GM18526 (cell line): ENCODE data around the gene DNAH5.

Experiments used
- POLR2A ChIP-seq: IDR thresholded peaks from 3 replicates; pipeline ENCODE4 v1.6.1; 2011; ENCODE audit not compliant: insufficient read length; ENCODE audit errors: extremely low read depth

Gene DNAH5

GRCh38 chr5:13816126-13816525 is 128.4 kb downstream of the DNAH5 start:
- no peak for TF ChIP-seq POLR2A

- TF ChIP-seq POLR2A, result no peak
These were observed 130.2 kb downstream of the DNAH5 start for GRCh38 chr5:13814301-13814700.

GRCh38 chr5:13809921-13810320 is 134.6 kb downstream of the DNAH5 start:
- TF ChIP-seq POLR2A, result no peak

- no peak for TF ChIP-seq POLR2A
These were observed 140.2 kb downstream of the DNAH5 start for GRCh38 chr5:13804336-13804735.

- TF ChIP-seq POLR2A, result no peak
These were observed 158.6 kb downstream of the DNAH5 start for GRCh38 chr5:13785781-13786415.

GRCh38 chr5:13783726-13784125 is 160.8 kb downstream of the DNAH5 start:
- TF ChIP-seq POLR2A, result no peak

GRCh38 chr5:13780081-13780480 is 164.4 kb downstream of the DNAH5 start:
- TF ChIP-seq POLR2A, result no peak

GRCh38 chr5:13773649-13774048 is 170.8 kb downstream of the DNAH5 start:
- TF ChIP-seq POLR2A, result no peak

- no peak for TF ChIP-seq POLR2A
These were observed 173.4 kb downstream of the DNAH5 start for GRCh38 chr5:13771011-13771571.

GRCh38 chr5:13766236-13766635 is 178.3 kb downstream of the DNAH5 start:
- TF ChIP-seq POLR2A, result no peak

- TF ChIP-seq POLR2A, result no peak
These were observed 180.8 kb downstream of the DNAH5 start for GRCh38 chr5:13763719-13764118.

GRCh38 chr5:13749766-13750165 is 194.7 kb downstream of the DNAH5 start:
- TF ChIP-seq POLR2A, result no peak

GRCh38 chr5:13746026-13746425 is 198.5 kb downstream of the DNAH5 start:
- no peak for TF ChIP-seq POLR2A

GRCh38 chr5:13745508-13745907 is 199.0 kb downstream of the DNAH5 start:
- no peak for TF ChIP-seq POLR2A

GRCh38 chr5:13740471-13740870 is 204.0 kb downstream of the DNAH5 start:
- TF ChIP-seq POLR2A, result no peak

- TF ChIP-seq POLR2A, result no peak
These were observed 205.0 kb downstream of the DNAH5 start for GRCh38 chr5:13739479-13739878.

GRCh38 chr5:13735691-13736090 is 208.8 kb downstream of the DNAH5 start:
- TF ChIP-seq POLR2A, result no peak
